Activated CD4-positive, alpha-beta T cell treated with anti-CD3 and anti-CD28 coated beads, Interleukin-2, Interleukin-6, amounts not matched to agents 100 ng/mL and 50 ng/mL, durations not matched to agents 16 hours and 8 hours (primary cell): ENCODE data around the gene KRTAP4-3.
"Not testable (repeated sequence)": the region's sequence is repeated elsewhere in the genome, so short reads cannot be mapped to it uniquely, and the experiment has no call there.

Experiments
- DNase-seq: peaks from one replicate; pipeline ENCODE4 v3.0.0-alpha.2; 2020

Gene KRTAP4-3

GRCh38 chr17:41150026-41150425 is 18.0 kb downstream of the KRTAP4-3 start:
- DNase-seq, result no peak

DNA sequence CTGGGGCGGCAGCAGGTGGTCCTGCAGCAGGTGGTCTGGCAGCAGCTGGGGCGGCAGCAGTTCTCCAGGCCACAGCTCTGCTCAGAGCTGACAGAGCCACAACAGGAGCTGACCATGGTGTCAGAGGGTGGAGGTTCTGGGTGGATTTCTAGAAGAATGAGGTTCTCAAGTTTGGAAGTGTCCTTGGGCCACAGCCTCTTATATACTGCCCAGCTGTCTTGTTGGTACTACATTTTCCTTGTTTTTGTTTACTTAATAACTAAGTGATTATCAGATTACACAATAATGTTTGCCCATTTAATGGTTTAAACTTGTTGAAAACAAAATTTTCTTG is 18.4 kb downstream of the KRTAP4-3 start, which contains the start of gene KRTAP4-5:
TSS of gene KRTAP4-5 (minus strand) at position 174 of the 334 bp plus-strand sequence. CDS start at position 116, 58 bp downstream.
- no peak for DNase-seq

- not testable (repeated sequence) for DNase-seq
Observed at GRCh38 chr17:41148971-41149651, 18.9 kb downstream of the KRTAP4-3 start.

- no peak for DNase-seq
Observed at GRCh38 chr17:41147531-41148204, 20.4 kb downstream of the KRTAP4-3 start.

DNA sequence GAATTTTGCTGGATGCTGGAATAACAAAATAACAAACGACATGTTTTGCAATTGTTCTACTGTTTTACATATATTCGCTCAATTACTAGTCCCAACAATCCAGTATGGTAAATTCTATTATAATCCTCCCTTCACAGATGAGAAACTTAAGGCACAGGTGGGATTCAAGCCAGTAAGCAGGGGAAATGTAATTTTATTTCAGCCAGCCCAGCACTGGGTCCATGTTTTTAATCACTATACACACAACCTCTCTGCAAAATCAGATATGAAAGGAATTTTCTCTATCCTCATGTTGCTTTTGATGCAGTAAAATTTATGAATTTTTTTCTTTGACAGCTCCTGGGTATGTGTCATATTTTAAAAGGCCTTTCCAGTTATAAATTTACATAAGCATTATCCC is 22.8 kb downstream of the KRTAP4-3 start:
- DNase-seq, result no peak

DNA sequence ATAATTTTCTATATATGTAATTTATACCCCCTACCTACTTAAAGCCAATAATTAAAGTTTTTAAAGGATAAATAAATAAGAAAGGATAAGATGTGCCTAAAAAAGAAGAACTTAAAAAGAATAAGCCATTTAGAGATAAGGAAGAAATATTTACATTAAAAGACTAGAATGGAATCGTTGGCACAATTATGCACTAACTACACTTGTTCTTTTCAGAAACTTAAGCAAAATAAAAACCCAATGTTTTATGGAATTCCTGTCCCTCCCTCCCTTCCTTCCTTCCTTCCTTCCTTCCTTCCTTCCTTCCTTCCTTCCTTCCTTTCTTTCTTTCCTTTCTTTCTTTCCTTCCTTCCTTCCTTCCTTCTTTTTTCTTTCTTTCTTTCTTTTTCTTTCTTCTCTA is 23.2 kb downstream of the KRTAP4-3 start:
- DNase-seq, result no peak

DNA sequence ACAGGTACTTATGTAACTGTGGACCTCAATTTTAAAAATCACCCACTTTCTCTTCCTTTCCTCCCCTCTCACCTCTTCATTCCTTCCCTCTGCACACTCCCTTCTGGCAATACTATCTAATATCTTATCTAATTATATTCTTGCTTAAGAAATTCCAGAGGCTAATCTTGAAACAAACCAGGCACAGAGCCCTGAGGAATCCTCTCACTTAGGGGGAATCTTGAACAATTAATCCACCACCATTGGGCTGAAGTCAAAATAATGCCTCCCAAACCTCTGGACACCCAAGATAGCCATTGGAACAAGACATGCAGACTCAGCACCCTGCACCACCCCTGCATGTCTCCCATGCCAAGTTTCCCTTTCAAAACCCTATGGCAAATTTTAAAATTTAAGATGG is 26.7 kb downstream of the KRTAP4-3 start:
- DNase-seq, result no peak

DNA sequence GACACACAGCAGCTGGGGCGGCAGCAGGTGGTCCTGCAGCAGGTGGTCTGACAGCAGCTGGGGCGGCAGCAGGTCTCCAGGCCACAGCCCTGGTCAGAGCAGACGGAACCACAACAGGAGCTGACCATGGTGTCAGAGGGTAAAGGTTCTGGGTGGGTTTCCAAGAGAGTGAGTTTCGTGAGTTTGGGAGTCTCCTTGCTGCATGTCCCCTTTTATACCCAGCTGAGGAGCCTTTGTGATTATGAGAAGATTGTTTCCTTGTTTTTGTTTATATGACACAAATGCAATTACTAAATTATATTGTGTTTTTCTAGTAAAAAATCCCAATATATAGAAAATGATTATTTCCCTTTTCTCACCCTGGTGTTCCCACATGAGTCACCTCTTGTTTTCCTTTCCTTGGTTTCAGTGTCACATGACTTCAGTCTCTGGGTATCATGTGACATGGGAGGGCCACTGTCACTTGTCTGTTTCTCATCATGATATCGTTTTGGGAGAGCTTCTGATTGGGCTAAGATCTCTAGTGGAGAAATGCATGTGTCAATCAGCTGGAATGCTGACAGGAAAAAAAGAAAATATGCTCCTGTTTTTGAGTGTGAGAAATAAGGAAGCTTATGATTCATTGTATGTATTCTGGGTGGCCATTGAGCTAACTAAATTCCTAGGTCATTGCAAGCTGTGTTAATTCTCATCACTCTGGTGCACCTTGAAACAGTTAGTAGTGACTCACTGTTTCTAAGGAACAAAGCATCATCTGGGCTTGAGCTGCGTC is 27.5 kb downstream of the KRTAP4-3 start, which contains the start of gene KRTAP4-6:
TSS of gene KRTAP4-6 (minus strand) at position 185 of the 772 bp plus-strand sequence. CDS start at position 128, 57 bp downstream.
- no peak for DNase-seq

DNA sequence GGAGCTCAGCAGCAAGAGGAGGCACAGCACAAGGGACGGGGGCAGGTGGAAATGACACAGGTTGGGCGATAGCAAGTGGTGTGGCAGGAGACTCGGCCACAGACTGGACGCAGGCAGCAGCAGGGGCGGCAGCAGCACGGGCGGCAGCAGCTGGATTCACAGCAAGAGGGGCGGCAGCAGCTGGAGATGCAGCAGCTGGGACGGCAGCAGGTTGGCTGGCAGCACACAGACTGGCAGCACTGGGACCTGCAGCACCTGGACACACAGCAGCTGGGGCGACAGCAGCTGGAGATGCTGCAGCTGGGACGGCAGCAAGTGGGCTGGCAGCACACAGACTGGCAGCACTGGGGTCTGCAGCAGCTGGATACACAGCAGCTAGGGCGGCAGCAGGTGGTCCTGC is 28.2 kb downstream of the KRTAP4-3 start:
- not testable (repeated sequence) for DNase-seq

GRCh38 chr17:41133880-41134735 is 33.9 kb downstream of the KRTAP4-3 start:
- no peak for DNase-seq

DNA sequence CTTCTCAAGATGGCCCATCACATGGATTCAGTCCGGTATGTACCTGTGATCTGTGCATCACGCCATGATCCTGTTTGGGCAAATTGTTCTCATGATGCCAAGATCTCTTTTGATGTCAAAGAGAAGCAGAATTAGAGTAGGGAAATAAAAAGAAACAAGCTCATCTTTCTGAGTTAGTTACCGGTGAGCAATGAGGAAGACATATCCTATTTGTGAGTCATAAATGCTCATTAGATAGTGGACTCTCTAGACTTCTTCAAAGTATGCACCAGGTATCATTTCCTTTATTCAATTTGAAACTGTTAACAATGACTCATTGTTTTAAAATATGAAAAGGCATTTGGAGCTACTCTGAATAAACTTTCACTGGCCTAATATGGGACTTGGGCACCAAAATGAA is 36.0 kb downstream of the KRTAP4-3 start:
- no peak for DNase-seq

DNA sequence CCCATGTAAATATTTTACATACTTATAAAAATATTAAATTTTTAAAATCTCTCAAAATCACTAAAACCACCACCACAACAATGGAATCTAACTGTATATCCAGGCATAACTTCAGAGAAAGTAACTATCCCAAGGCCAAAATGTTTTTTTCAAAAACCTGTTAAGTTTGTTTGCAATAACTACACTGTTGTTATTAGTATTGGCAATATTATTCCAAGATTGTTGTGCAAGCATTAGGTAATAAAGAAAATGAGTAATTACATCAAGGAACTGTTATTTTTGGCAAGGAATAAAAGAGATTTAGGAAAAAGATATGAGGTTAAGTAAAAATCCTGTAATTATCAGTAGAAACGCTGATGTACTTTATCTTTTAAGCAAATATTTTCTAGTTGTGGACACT is 40.6 kb downstream of the KRTAP4-3 start:
- DNase-seq, result no peak

DNA sequence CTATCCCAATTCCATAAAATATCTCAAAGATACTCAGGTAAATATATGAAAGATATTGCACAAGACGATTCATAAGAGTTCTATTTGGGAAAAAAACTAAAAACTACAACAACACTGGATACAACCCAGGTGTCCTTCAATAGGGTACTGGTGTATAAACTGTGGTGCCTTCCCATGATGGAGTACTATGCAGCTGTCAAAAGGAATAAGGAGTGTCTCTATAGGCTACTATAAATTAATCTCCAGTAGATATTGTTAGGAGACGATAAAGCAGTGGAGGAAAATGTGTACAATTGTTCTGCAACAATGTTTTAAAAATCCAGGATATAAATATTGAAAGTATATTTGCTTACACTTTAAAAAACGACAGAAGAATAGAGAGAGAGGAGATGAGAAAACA is 41.6 kb downstream of the KRTAP4-3 start:
- no peak for DNase-seq

- DNase-seq, result no peak
Observed at GRCh38 chr17:41125064-41125463, 43.0 kb downstream of the KRTAP4-3 start.

GRCh38 chr17:41123991-41124371 is 44.0 kb downstream of the KRTAP4-3 start, which contains the start of gene KRTAP4-12:
Gene KRTAP4-12, minus strand, starts transcription at chr17:41124182. Its CDS starts 60 bp downstream, at chr17:41124122.
- not testable (repeated sequence) for DNase-seq

DNA sequence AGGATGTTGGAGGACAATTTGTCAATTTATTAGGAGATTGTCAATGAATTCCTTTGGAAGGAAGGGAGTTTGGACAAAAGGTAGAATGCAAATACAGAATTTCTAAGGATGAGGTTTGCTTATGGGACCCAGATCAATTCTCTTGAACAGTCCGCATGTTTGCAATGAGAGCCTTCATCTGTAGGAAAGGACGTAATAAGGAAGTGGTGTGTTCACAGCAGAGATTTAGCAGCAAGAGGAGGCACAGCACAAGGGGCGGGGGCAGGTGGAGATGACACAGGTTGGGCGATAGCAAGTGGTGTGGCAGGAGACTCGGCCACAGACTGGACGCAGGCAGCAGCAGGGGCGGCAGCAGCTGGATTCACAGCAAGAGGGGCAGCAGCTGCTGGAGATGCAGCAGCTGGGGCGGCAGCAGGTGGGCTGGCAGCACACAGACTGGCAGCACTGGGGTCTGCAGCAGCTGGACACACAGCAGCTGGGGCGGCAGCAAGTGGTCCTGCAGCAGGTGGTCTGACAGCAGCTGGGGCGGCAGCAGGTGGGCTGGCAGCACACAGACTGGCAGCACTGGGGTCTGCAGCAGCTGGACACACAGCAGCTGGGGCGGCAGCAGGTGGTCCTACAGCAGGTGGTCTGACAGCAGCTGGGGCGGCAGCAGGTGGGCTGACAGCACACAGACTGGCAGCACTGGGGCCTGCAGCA is 44.6 kb downstream of the KRTAP4-3 start:
- not testable (repeated sequence) for DNase-seq

- no peak for DNase-seq
Observed at GRCh38 chr17:41121742-41122141, 46.3 kb downstream of the KRTAP4-3 start.

- not testable (repeated sequence) for DNase-seq
Observed at GRCh38 chr17:41119696-41120690, 48.0 kb downstream of the KRTAP4-3 start.

GRCh38 chr17:41118721-41119120 is 49.3 kb downstream of the KRTAP4-3 start:
- no peak for DNase-seq

GRCh38 chr17:41117846-41118386 is 50.1 kb downstream of the KRTAP4-3 start, which contains the start of gene KRTAP4-11:
Gene KRTAP4-11, minus strand, starts transcription at chr17:41118373. Its CDS starts 58 bp downstream, at chr17:41118315.
- not testable (repeated sequence) for DNase-seq
